Left kidney (tissue), 2 donors: ENCODE measurements around the gene AMZ1. TPM values are rescaled to one million over a fixed set of nuclear protein-coding genes. Genes with fewer than 3 reads are reported as not detected.
"Not testable (repeated sequence)": the region's sequence is repeated elsewhere in the genome, so short reads cannot be mapped to it uniquely, and the experiment has no call there.

Experiments used
- DNase-seq: peaks from one replicate; pipeline ENCODE4 v3.0.0-alpha.2; 2013
- polyA plus RNA-seq: library from polyadenylated mRNA; unstranded; fragments of 120-200 nt; gene quantifications from one replicate; pipeline ENCODE4 v1.2.1, GENCODE V29; 2013; ENCODE audit not compliant: insufficient read length

The AMZ1 gene
- polyA plus RNA-seq, 1 donor: 0.63 TPM

DNA sequence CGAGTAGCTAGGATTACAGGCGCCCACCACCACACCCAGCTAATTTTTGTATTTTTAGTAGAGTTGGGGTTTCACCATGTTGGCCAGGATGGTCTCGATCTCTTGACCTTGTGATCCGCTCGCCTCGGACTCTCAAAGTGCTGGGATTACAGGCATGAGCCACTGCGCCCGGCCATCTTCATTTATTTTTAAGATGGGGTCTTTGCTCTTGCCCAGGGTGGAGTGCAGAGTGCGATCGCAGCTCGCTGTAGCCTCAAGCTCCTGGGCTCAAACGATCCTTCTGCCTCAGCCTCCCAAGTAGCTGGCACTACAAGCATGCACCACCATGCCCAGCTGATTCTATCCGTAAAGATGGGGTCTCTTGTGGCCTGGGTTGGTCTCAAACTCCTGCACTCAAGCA lies 39.2 kb downstream of the AMZ1 start:
- DNase-seq: not testable (repeated sequence)

DNA sequence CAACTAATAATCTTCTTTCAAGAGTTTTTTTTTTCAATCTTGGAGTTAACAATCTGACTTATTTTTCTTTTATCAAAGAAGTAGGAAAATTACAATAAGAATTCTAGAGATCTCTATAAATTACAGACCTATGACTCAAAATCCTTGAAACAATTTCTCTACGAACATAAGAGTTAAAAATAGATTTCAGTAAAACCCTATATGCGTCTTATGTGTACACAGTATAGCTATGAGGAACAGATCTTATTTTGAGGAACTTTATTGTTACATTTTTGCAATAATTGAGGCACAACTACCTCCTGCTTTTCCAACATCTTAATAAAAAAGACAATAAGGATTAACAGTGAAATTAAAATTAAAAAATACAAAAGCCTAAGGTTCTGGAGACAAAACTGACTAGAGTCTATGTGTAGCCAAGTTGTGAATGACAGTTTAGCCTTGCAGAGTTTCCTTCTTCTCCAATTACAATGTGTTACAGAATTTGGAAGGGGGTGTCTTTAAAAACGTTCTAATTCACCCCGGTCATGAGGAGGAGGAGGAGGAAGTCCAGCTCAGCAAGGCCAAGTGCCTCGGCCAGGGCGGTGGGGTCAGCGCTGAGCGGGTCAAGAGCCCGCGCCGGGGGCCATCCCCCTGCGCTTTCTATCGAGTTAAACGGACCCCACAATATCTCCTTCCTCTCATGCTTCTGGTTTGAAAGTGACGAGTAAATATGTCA lies 40.5 kb downstream of the AMZ1 start:
- DNase-seq: no peak

DNA sequence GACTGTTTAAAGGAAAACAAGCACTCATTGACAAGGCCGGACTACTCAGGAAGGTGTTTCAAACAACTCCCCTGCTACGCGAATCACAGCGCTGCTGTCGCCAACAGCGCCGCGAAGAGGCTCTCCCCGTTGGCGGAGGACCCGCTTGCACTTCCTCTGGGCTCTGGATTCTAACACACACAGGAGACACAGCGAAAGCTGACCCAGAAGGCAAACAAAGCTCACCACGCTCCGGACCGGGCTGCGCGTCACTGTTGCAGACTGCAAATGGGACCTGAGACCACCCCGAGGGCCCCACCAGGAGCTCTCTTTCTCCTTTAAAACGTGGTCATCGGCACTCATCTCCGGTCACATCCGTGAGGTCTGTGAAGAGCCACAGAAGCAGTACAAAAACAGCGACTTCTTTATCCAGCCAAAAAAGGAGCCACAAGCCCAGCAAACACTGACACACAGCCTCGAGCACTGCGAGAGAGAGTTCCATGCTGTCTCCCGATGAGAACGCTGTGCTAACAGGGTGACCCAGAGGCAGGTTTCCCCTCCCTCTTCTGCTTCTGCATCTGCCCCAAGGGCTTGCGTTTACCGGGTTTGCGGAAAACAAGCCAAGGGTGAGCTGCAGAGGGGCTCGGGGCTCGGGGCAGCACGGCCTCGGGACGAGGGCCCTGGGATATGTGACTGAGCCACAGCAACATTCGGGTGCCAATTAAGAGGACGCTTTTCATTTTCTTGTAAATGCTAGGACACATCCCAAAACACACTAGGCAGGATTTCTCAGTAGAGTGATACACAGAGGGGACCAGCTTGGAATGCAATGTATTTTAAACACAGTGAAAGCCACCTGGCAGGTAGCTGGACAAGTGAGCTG lies 41.3 kb downstream of the AMZ1 start:
- DNase-seq: no peak

DNA sequence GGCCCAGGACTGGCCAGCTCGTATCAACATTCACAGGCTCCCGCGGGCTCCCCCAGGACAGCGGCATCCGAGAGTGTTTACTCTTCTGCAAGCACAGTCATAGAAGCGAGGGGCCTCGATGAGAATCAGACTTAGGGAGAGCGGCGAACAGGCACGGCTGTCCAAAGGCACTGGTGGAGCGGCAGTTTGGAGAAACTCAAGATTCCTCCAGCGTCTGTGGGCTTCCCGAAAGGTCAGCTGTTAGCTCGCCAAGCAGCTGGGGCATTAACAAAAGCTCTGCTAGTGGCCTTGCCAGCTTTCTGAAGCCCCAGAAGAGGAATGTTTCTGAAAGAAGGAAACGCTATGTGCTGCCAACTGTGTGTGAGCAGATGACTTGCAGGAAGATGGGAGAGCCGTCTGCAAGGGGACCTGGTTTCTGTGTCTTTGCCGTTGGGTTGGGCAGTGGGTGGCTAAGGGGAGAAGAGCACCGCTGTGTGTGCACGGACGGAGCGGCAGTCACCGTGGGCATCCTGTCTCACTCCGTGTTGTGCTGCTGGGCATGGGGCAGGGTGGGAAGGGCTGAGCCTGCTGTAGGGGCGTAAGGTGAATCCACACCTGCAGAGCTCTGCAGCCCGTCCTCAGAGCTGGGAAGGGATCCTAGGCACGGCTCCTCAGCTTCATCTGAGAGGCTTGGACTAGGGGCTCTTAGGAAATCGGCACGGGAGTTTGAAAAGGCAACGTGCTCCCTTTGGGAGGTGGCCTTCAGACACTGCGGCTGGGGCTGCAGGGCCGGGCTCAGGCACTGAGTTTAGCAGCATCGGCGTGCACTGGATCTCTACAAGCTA lies 42.1 kb downstream of the AMZ1 start:
- DNase-seq: no peak

DNA sequence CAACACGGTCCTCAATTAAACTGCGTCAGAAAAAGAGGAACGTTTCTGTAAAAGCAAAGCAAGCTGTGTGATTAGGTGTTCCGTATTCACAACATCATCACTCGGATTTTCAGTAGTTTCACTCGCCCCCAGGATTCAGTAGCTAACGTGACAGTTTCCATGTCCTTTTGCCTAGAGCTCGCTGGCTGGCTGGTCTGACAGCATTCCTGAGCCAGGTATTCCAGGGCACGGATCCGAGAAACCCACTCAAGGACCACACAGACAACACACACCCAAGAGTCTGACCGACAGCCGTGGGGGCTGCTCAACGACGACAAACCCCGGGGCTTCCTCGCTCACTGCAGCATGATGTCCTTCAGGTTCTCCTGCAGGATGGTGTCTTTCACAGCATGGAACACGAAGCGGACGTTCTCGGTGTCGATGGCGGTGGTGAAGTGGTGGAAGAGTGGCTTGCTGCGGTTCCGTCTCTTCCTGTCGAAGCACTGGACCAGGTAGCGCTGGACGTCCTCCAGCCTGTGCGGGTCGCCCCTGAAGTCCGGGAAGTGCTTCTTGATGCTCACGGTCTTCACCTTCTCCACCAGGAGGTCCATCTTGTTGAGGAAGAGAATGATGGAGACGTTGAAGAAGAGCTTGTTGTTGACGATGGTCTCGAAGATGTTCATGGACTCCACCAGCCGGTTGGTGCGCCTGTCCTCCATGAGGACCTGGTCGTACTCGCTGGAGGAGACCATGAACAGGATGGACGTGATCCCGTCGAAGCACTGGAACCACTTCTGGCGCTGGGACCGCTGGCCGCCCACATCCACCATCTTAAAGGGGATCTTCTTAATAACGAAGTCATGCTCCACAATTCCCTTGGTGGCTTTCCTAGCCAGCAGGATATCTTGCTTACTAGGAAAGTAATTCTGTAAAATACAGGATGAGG lies 43.1 kb downstream of the AMZ1 start:
- no peak for DNase-seq

DNA sequence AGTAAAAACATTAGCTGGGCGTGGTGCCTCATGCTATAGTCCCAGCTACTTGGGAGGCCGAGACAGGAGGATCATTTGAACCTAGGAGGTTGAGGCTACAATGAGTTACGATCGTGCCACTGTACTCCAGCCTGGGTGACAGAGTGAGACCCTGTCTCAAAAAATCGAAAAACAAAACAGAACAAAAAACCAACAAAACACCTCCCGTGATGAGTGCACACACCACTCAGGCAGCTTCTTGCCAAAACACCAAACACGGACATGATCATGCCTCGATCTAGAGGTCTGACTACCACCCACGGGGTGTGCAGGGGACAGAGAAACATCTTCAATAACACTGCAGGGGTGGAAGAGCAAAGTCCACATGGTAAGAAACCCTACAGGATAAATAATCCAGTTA lies 44.4 kb downstream of the AMZ1 start:
- DNase-seq: no peak

DNA sequence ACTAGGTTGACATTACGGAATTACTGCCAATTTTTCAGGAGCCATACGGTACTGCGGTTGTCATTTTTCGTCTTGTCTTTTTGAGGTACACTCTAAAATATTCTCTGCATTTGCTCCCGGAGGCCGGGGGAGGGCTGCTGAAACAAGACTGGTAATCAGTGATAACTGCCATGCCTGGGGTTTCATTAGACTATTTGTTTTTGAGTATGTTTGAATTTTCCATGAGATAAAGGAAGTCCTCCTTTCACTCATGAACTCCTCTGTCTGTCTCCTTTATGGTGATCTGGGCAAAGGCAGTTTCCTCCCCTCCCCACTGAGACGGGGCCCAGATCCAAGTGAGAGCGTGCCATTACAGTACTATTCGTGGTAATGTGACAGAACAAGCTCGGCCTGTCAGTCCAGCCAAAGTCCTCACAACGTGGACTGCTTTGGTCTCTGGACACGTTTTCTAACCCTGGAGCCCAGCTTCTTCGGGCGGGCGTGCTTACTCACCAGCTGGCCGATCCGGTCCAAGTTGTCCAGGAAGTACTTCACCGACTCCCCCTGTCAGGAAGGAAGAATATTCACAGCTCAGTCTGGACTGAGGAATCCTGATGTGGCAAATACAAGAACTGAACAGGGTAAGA lies 45.1 kb downstream of the AMZ1 start:
- DNase-seq: no peak

DNA sequence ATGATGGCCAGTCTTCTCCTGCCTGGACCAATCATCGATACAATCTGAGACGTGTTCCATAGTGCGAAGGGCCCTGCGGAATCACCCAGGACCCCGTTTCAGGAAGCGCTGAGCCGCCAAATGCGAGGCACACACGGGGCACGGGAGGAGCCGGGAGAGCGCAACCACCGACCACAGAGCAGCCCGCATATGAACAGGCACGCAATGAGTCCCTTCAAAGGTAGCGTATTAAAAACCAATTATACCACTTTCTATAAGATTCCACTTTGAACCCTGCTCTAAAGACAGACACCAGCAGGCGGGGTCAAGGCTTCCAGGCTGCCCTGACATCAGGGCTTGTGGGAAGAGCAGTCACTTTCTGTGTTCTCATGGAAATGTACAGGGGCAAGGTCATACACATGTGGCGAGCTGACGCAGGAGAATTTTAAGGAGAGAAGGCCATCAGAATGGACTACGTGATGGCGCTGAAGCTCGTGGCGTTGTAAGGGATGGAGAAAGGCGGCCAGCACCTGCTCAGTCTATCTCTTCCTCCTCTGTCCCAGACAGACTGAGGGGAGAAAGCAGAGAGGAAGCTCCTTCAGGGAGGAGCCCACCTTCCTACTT lies 46.2 kb downstream of the AMZ1 start:
- DNase-seq: no peak

DNA sequence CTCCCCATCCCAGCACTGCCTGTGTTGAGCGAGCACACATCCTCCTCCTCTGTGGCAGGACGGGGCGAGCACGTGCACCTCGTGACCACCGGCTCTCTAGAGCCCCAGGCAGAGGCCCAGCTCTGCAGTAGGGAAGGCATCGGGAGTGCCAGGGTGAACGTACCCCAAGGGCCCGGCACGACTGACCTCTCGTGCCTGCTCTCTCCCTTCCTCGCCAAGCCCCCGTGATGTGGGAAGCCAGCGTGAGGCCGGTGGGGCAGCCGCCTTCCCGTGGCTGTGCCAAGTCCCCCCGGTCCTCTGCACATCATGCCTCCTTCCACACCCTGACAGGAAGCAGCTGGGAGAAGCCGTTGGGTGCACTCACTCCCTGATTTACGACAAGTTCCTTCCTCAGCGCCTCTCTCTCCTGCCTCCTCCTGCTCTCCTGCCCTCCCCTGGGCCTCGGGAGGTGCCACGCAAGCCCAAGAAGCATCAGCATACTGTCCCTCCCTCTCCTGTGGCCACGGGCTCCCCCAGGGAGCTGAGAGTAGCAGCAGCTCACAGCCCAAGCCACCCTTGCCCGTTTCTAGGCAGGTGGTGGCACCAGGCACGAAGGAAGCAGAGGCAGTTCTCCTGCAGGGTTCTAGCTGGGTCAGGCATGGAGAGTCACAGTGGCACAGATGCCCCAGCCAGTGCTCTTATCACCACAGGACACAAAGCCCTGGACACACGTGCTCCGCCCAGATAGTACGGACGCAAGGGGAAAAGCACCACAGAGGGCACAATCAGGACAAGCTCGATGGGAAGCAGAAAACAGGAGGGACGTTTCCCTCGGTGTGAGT lies 47.0 kb downstream of the AMZ1 start:
- no peak for DNase-seq

DNA sequence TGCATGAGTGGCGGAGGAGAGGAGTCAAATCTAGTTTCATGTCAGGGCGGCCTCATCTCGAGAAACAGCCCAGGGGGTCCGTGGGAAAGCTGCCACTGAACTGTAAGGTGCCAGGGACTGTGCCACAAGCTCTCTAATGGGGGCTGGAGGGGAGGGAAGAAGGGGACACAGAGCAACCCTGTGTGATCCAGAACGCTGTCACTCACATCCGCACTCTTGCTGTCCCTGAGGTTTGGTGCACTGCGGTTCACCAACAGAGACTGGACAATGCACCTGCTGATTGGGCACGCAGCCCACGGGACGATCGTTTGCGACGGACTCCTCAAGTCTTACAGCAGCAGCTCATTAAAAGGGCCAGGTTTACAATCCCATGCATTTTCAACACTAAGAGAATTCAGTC lies 47.7 kb downstream of the AMZ1 start:
- DNase-seq: no peak

DNA sequence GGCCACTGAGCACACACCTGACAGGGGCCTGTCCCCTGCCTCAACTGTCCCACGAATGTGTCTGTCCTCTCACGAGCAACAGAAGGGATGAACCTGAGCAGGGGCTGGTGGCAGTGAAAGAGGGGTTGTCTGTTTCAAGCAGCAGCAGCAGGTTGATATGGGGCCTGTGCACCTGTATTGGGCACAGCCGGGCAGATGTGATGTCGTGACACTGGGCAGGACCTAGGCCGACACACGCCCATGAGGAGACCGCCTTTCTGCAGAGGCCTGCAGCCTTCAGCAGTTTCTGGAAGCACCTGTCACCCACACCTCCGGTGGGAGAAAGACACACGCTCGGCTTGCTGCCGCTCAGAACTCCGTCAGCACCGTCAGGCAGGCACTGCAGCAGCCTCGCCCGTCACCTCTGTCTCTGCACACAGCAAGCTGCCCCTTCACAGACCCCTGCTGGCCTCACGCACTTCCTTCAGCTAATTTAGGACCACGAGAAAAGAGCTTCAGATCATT lies 48.5 kb downstream of the AMZ1 start:
- no peak for DNase-seq

DNA sequence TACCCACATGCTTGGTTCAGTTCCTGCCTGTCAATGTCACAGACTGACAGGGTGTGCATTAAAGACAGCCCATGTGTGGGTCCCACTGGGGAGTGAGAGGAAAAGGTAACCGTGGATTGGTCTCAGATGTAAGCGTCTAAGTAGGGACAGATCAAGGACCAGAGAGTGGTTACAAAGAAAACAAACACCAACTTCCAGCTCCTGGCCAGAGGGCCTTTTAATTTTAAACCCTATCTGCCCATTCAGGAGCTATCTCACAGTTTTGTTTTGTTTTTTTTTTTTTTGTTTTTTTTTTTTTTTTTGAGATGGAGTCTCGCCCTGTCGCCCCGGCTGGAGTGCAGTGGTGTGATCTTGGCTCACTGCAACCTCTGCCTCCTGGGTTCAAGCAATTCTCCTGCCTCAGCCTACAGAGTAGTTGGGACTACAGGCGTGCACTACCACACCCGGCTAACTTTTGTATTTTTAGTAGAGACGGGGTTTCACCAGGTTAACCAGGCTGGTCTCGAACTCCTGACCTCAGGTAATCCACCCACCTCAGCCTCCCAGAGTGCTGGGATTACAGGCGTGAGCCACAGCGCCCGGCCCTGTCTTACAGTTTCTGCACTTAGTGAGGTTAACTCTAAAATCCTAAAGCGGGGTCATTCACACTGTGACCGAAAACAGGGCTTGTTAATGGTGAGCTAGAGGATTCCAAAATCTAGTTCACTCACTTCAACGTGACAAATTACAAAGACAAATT lies 49.2 kb downstream of the AMZ1 start:
- DNase-seq: not testable (repeated sequence)

DNA sequence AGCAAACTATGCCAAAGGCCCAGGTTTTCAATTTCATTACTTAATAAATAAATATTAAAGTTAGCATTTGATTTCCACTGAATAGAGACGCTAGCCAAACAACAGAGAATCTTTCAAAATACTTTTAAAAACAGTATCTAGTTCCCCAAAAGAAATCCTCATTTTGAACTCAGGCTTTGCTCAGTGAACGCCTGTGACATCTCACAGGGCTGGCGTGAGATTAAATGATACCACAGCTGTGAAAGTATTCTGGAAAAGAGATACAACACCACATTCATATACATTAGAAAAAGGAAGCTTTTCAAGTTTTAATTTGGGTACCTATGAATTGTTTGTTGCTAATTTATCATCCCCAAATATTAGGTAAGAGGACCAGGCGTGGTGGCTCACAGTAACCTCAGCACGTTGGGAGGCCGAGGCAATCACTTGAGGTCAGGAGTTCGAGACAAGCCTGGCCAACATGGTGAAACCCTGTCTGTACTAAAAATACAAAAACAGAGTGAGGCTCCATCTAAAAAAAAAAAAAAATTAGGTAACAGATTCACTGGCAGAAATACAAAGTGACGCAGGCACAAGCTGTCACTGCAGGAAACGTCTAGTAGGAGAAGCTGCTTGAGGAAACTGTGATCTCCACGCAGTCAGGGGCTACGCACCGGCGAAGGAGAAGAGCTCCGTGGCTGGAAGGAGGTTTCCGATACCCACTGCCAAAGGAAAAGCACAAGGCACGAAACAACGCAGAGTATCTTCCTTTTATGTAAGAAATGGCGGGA lies 50.0 kb downstream of the AMZ1 start:
- DNase-seq: no peak

DNA sequence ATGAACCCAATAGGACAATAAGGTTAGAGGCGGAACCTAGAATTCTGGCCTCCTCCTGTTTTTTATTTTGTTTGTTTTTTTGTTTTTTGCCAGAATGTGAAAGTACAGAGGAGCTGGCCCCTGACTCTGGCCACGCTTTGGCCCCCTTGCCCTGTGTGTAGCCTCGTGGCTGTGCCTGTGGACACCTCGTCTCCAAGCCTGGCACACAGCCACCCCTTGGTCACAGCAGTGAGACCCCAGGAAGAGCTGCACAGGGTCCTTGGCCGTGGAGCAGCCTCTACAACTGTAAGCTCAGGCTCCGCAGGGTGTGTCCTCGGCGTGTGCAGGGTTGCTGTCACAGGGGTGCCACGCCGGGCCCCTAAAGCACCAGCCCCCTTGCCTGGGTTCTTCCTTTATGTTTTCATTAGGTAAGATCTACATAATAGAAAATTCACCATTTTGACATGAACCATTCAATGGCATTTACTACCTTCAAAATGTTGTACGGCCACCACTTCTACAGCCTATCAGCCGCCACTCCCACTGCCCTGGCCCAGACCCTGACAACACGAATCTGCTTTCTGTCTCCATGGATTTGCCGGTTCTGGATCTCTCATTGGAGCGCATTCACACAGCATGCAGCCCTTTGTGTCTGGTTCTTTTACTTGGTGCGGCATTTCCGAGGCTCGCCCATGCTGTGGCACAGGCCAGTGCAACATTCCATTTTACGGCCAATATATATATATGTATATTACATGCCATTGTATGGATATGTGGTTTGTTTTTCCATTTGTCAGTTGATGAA lies 51.0 kb downstream of the AMZ1 start:
- no peak for DNase-seq

DNA sequence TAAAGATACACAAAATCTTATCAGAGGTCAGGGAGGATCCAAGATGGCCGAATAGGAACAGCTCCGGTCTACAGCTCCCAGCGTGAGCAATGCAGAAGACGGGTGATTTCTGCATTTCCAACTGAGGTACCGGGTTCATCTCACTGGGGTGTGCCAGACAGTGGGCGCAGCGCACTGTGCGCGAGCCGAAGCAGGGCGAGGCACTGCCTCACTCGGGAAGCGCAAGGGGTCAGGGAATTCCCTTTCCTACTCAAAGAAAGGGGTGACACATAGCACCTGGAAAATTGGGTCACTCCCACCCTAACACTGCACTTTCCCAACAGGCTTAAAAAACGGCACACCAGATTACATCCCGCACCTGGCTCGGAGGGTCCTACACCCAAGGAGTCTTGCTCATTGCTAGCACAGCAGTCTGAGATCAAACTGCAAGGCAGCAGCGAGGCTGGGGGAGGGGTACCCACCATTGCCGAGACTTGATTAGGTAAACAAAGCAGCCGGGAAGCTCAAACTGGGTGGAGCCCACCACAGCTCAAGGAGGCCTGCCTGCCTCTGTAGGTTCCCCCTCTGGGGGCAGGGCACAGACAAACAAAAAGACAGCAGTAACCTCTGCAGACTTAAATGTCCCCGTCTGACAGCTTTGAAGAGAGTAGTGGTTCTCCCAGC lies 55.7 kb downstream of the AMZ1 start:
- DNase-seq: not testable (repeated sequence)

DNA sequence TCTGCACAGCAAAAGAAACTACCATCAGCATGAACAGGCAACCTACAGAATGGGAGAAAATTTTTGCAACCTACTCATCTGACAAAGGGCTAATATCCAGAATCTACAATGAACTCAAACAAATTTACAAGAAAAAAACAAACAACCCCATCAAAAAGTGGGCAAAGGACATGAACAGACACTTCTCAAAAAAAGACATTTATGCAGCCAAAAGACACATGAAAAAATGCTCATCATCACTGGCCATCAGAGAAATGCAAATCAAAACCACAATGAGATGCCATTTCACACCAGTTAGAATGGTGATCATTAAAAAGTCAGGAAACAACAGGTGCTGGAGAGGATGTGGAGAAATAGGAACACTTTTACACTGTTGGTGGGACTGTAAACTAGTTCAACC lies 60.7 kb downstream of the AMZ1 start:
- not testable (repeated sequence) for DNase-seq

DNA sequence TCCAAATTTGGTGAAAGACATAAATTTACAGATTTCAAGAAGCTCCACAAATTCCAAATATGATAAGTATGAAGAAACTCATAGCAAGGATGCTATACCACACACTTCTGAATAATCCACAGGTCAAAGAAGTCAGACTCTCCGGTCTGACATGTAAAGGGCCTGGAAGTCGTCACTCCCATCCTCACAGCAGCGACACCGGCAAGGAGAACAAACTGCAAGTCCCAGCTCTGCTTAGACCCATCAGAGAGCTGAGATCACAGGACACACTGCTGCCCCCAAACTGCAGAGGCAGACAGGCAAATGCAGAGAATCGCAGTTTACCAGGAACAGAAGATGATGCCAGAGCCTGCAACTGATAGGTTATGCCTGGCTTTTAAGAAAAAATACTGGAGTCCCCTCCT lies 62.0 kb downstream of the AMZ1 start:
- no peak for DNase-seq
